ENCODE measurements around the gene EGLN2.
A peak's percentile ranks its signal among the peaks of the same experiment; 100 is the strongest.
"Not testable (repeated sequence)": the region's sequence is repeated elsewhere in the genome, so short reads cannot be mapped to it uniquely, and the experiment has no call there.

Gene EGLN2

GRCh38 chr19:40798683-40799557 lies at the start of gene EGLN2:
EGLN2 (plus strand) TSS chr19:40799191; CDS start chr19:40800573, 1,382 bp downstream.
- peak; percentile 99 to 100 (median 100) for DNase-seq (ENCODE audit: low read depth in 4 of 4, low spot score in 1 of 4)

- DNase-seq (ENCODE audit: low read depth in 4 of 4, low spot score in 1 of 4) = peak; percentile 95 to 99 (median 98)
These were observed 48.7 kb upstream of the EGLN2 start, which contains the start of gene ACTMAP for GRCh38 chr19:40750058-40750873. ACTMAP (minus strand) TSS chr19:40750477; CDS start chr19:40749803, 674 bp downstream.

DNA sequence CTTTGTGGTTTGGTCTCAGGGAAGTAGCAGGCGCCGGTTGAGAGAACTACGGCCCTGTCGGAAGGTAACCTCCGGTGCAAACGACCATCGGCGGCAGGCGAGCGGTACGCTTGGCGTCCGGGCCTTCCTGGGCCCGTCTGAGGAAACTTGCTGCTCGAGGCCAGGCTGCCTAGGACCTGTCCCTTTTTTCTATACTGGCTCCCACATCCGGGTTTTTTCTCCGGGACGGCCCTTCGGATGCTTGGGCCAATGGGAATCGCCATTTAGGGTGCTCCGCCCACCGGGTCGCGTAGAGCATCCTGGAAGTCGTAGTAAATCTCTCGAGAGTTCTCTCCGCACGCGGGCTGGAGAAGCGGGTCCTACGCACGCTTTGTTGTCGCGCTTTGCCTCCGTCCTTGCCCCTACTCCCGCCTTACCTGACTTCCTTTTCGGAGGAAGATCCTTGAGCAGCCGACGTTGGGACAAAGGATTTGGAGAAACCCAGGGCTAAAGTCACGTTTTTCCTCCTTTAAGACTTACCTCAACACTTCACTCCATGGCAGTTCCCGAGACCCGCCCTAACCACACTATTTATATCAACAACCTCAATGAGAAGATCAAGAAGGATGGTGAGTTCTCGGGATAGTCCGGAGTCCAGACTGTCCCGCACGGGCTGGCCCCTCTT lies 48.0 kb upstream of the EGLN2 start, which contains the start of gene SNRPA:
SNRPA (plus strand) TSS at position 330 of the 664 bp plus-strand sequence; CDS start at position 536, 206 bp downstream.
- peak; percentile 85 to 96 (median 92) for DNase-seq (ENCODE audit: low read depth in 4 of 4, low spot score in 1 of 4)

DNA sequence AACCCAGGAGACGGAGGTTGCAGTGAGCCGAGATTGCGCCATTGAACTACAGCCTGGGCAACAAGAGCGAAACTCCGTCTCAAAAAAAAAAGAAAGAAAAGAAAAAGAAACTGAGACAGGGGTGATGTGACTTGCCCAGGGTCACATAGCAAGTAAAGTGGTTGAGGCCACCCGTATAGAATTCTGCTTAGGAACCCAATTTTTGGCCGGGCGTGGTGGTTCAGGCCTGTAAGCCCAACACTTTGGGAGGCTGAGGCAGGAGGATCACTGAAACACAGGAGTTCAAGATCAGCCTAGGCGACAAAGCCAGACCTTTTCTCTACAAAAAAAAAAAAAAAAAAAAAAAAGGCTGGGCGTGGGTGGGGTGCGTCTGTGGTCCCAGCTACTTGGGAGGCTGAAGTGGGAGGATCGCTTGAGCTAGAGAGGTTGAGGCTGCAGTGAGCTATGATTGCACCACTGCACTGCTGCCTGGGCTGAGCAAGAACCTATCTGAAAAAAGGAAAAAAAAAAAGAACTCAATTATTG lies 46.7 kb upstream of the EGLN2 start:
- no peak for DNase-seq (ENCODE audit: low read depth in 4 of 4, low spot score in 1 of 4)

- peak in 3 of 4 experiments; percentile 45 to 68 (median 45) for DNase-seq (ENCODE audit: low read depth in 4 of 4, low spot score in 1 of 4)
These were observed 44.3 kb upstream of the EGLN2 start for GRCh38 chr19:40754611-40755247.

- DNase-seq (ENCODE audit: low read depth in 4 of 4, low spot score in 1 of 4) = no peak
These were observed 43.8 kb upstream of the EGLN2 start for GRCh38 chr19:40755248-40755624.

DNA sequence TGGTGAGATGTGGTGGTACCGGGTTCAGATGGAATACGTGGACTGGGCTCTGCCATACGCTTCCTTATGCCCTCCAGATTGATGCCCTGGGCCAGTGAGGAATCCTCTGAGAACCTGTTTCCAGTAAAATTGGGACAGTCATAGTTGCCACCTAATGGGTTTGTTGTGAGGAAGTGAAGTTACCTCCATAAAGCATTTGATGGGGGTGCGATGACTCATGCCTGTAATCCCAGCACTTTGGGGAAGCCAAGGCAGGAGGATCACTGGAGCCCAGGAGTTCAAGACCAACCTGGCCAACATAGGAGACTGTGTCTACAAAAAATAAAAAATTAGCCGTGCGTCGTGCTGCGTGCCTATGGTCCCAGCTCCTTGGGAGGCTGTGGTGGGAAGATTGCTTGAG lies 43.2 kb upstream of the EGLN2 start:
- DNase-seq (ENCODE audit: low read depth in 4 of 4, low spot score in 1 of 4) = no peak

DNA sequence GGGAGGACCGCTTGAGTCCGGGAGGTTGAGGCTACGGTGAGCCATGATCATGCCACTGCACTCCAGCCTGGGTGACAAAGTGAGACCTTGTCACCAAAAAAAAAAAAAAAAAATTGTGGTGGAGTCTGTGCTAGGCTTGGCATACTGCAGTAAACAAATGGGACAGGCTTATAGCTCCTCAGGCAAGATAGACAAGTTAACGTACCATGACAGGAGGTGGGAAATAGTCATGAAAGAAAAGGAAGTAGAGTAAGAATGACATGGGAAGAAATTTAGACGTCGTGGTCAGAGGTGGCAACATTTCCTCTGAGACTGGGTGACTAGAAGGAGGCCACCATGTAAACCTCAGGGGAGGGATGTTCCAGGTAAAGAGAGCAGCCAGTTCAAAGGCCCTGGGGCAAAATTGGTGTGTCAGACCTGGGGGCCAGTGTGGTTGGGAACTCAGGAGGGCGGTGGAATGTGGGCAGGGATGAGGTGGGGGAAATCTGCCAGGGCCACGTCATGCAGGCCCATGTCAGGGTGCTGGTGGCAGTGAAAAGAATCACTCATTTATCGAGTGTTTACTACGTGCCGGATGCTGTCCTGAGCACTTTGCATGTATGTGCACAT lies 42.4 kb upstream of the EGLN2 start:
- no peak for DNase-seq (ENCODE audit: low read depth in 4 of 4, low spot score in 1 of 4)

DNA sequence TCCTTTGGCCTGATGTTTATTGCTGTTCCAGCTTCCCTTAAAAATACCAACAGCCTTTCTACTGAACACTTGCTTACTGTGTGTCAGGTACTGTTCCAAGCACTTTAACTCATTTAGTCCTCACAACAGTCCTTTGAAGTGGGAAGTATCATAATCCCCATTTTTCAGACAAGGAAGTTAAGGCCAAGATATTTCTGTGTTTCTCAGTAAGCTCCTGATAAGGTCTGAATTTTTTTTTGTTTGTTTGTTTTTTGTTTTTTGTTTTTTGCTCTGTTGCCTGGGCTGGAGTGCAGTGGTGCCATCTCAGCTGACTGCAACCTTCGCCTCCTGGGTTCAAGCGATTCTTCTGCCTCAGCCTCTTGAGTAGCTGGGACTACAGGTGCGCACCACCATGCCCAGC lies 40.5 kb upstream of the EGLN2 start:
- DNase-seq (ENCODE audit: low read depth in 4 of 4, low spot score in 1 of 4) = no peak

DNA sequence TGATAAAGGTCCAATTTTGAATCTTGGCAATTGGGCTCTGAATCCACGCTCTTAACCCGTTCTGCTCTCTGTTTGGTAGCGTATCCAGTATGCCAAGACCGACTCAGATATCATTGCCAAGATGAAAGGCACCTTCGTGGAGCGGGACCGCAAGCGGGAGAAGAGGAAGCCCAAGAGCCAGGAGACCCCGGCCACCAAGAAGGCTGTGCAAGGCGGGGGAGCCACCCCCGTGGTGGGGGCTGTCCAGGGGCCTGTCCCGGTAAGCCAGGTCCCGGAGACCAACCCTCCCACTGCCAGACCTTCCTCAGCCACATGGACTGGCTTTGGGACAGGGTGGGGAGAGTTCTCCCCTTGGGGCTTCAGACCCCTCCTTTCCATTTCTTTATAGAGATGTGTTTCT lies 39.6 kb upstream of the EGLN2 start:
- DNase-seq (ENCODE audit: low read depth in 4 of 4, low spot score in 1 of 4) = no peak

- DNase-seq (ENCODE audit: low read depth in 4 of 4, low spot score in 1 of 4) = no peak
These were observed 36.1 kb upstream of the EGLN2 start for GRCh38 chr19:40762754-40763470.

DNA sequence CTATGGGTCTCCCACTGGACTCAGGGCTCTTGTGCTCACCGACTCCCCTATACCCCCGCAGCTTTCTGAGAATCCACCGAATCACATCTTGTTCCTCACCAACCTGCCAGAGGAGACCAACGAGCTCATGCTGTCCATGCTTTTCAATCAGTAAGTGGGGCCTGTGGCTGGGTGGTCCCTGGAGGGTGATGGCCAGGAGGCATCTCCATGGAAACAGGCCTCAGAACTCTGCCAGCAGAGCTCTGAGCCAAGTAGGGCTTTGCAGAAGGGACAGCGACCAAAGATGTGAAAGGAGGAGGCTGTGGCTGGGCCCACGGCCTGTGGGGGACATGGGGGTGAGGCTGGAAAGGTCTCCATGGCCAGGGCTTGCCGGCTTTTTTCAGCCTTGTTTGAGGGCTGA lies 35.5 kb upstream of the EGLN2 start:
- no peak for DNase-seq (ENCODE audit: low read depth in 4 of 4, low spot score in 1 of 4)

DNA sequence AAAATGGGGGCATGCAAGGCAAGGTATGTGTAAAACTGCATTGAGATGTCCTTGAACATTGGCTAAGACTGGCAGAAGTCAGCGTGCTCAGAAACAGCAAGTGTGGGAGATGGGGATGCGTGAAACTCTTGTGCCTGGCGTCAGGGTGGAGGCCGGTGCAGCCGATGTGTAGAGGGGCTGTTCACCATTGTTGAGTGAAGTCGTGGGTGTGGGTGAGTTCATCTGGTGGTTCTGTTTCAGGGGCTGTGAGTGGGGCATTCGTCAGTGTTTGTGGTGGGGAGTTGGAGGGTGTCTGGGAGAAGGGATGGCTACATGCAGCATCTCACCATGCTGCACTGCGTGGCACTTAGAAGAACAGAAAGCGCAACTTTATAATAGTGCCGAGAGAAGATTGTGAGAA lies 35.0 kb upstream of the EGLN2 start:
- DNase-seq (ENCODE audit: low read depth in 4 of 4, low spot score in 1 of 4) = no peak

DNA sequence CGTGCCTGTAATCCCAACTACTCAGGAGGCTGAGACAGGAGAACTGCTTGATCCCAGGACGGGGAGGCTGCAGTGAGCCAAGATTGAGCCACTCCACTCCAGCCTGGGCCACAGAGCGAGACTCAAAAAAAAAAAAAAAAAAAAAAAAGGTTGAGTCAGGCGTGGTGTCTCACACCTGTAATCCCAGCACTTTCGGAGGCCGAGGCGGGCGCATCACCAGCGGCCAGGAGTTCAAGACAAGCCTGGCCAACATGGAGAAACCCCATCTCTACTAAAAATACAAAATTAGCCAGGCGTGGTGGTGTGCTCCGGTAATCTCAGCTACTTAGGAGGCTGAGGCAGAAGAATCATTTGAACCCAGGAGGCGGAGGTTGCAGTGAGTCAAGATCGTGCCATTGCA lies 32.6 kb upstream of the EGLN2 start:
- not testable (repeated sequence) for DNase-seq (ENCODE audit: low read depth in 4 of 4, low spot score in 1 of 4)

DNA sequence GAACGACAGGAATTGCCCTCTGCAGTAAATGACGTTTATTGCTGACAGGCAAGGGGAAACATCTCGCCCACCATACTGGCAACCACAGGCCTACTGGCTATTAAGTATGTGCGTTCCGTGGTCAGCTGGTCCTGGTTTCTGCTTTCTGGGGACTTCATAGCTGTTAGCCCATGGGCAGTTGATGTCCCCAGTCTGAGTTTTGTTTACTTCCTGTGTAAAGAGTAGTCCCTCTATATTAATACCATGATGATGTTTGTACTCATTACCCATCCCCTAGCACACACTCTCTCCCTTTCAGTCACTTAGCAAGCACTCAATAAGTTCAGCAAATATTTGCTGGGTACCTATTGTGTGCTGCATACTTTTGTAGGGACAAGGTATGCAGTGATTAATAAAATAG lies 30.1 kb upstream of the EGLN2 start:
- no peak for DNase-seq (ENCODE audit: low read depth in 4 of 4, low spot score in 1 of 4)

DNA sequence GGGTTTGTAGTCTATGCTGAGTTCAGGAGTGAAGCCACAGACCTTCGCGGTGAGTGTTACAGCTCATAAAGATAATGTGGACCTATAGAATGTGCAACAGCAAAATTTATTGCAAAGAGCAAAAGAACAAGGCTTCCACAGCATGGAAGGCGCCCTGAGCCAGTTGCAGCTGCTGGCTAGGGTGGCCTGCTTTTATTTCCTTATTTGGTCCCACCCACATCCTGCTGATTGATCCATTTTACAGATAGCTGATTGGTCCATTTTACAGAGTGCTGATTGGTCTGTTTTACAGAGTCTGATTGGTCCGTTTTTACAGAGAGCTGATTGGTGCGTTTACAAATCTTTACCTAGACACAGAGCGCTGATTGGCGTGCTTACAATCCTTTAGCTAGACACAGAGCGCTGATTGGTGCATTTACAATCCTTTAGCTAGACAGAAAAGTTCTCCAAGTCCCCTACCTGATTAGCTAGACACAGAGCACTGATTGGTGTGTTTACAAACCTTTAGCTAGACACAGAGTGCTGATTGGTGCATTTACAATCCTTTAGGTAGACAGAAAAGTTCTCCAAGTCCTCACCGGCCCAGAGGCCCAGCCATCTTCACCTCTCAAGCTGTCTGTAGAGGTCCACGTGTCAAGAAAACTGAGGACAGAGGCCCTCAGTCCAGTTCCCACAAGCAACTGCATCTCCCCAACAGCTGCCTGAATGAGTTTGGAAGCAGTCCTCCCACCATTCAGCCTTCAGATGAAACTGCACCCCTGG lies 27.7 kb upstream of the EGLN2 start:
- not testable (repeated sequence) for DNase-seq (ENCODE audit: low read depth in 4 of 4, low spot score in 1 of 4)

- DNase-seq (ENCODE audit: low read depth in 4 of 4, low spot score in 1 of 4) = no peak
These were observed 23.9 kb upstream of the EGLN2 start, which contains the start of gene MIA for GRCh38 chr19:40774916-40775631. MIA (plus strand) TSS chr19:40775521; CDS start chr19:40775543, 22 bp downstream.

DNA sequence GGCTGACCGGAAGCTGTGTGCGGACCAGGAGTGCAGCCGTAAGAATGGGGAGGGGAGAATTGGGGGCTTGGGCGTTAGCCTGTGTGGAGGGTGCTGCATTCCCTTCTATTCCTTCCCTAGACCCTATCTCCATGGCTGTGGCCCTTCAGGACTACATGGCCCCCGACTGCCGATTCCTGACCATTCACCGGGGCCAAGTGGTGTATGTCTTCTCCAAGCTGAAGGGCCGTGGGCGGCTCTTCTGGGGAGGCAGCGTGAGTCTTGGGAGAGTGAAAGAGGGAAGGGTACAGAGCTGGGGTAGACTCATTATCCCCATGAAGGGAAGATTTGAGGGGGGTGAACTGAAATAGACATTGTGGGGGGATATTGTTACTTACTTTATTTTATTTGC lies 23.4 kb upstream of the EGLN2 start:
- no peak for DNase-seq (ENCODE audit: low read depth in 4 of 4, low spot score in 1 of 4)

Measured in stimulated activated CD4-positive, alpha-beta T cell treated with anti-CD3 and anti-CD28 coated beads, Interleukin-1b, Interleukin-23, amount 100 ng/mL, for 24 hours (primary cell).